CD4-positive, CD25-positive, alpha-beta regulatory T cell (primary cell): ENCODE results near the gene TPX2. TPM values are rescaled to one million over a fixed set of nuclear protein-coding genes. Genes with fewer than 3 reads are reported as not detected.

Experiments used
- ATAC-seq, 2 donors: fragments of 150-1000 bp; cut with Tn5 transposase; one replicate each; pipeline ENCODE4 v1.10.0; 2021; ENCODE audit warnings: low read depth in 2 of 2, moderate number of reproducible peaks in 2 of 2, moderate library complexity in 1 of 2
- DNase-seq, 3 donors: peaks; one replicate each; pipeline versions ENCODE4 v3.0.0 to v3.0.0-alpha.2; 2012 to 2022; ENCODE audit warnings: mixed read lengths in 1 of 3
- H3K27ac ChIP-seq: one replicate; pipeline ENCODE4 v1.7.0; 2013; ENCODE audit warnings: mild to moderate bottlenecking, low read length; ENCODE audit not compliant: insufficient read depth, poor library complexity, severe bottlenecking
- H3K27me3 ChIP-seq: one replicate; pipeline ENCODE4 v1.7.0; 2013; ENCODE audit warnings: low read length; ENCODE audit not compliant: control insufficient read depth, insufficient read depth
- H3K36me3 ChIP-seq: one replicate; pipeline ENCODE4 v1.7.0; 2013; ENCODE audit warnings: mild to moderate bottlenecking, low read length, moderate library complexity; ENCODE audit not compliant: control insufficient read depth, insufficient read depth
- H3K4me1 ChIP-seq: 2 replicates; pipeline ENCODE4 v1.7.0; 2013; ENCODE audit warnings: mild to moderate bottlenecking, low read length; ENCODE audit not compliant: insufficient read depth, control insufficient read depth, poor library complexity, severe bottlenecking
- H3K4me3 ChIP-seq: one replicate; pipeline ENCODE4 v1.7.0; 2013; ENCODE audit warnings: low read depth, mild to moderate bottlenecking, low read length, moderate library complexity
- H3K9me3 ChIP-seq, 2 experiments: 1 replicate in 1 of 2; 2 replicates in 1 of 2; pipeline ENCODE4 v1.7.0; 2013; ENCODE audit warnings: low read length in 2 of 2, mild to moderate bottlenecking in 1 of 2, moderate library complexity in 1 of 2; ENCODE audit not compliant: control insufficient read depth in 2 of 2
- H3K27ac Mint-ChIP-seq, 3 donors: one replicate each; pipeline ENCODE4 v1.8.0; 2020 to 2022; ENCODE audit warnings: mild to moderate bottlenecking in 3 of 3, mixed read lengths in 3 of 3, moderate library complexity in 2 of 3
- H3K27me3 Mint-ChIP-seq: one replicate; pipeline ENCODE4 v1.8.0; 2022; ENCODE audit warnings: mild to moderate bottlenecking, mixed read lengths
- H3K36me3 Mint-ChIP-seq: one replicate; pipeline ENCODE4 v1.8.0; 2020; ENCODE audit warnings: mixed read lengths
- H3K4me1 Mint-ChIP-seq, 4 donors: one replicate each; pipeline ENCODE4 v1.8.0; 2020 to 2022; ENCODE audit warnings: mixed read lengths in 4 of 4, mild to moderate bottlenecking in 1 of 4
- H3K4me3 Mint-ChIP-seq, 4 donors: one replicate each; pipeline ENCODE4 v1.8.0; 2020 to 2022; ENCODE audit warnings: mild to moderate bottlenecking in 4 of 4, mixed read lengths in 4 of 4, moderate library complexity in 3 of 4
- H3K9me3 Mint-ChIP-seq, 7 donors: one replicate each; pipeline ENCODE4 v1.8.0; 2020 to 2022; ENCODE audit warnings: mixed read lengths in 7 of 7, mild to moderate bottlenecking in 3 of 7, moderate library complexity in 2 of 7
- polyA plus RNA-seq, 4 donors: library from polyadenylated mRNA; unstranded; fragments of 300-500 nt; fragmentation: Illumina TruSeq; gene quantifications; one replicate each; pipeline ENCODE4 v1.2.3, GENCODE V29; 2021
- total RNA-seq: library from RNA; stranded (reverse); gene quantifications from one replicate; pipeline ENCODE4 v1.2.3, GENCODE V29; 2022

The TPX2 gene
- total and polyA plus RNA-seq, 5 donors from 2014 or later, result 3.1 to 6.3 (median 4.0) TPM

DNA sequence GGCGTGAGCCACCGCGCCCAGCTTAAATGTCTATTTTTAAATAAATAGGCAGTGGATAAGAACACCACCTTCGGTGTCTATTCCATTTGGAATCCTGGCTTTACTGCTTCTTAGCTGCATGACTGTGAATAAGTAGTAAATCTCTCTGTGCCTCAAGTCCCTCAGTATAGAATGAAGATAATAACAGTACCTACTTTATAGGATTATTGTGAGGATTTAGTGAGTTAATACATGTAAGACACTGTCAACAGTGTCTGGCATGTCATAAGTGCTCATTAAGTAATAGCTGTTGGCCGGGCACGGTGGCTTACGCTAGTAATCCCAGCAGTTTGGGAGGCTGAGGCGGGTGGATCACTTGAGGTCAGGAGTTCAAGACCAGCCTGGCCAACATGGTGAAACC, 10.1 kb downstream of the TPX2 start:
- DNase-seq (no peak), ATAC-seq (no peak)
- H3K36me3 ChIP-seq, result no peaks in the 10 kb centered on the region
- no peaks in the 10 kb centered on the region for H3K27me3 ChIP-seq
- H3K4me1 ChIP-seq, result peaks cover 5% of the 10 kb centered on the region
- H3K4me1 Mint-ChIP-seq, result peaks cover 2 to 42% (median 25%) of the 10 kb centered on the region in 4 donors
- H3K4me3 Mint-ChIP-seq, result no peak overlapping the region
- no peaks in the 10 kb centered on the region for H3K9me3 ChIP-seq
- no peaks in the 10 kb centered on the region for H3K9me3 Mint-ChIP-seq
- H3K27me3 Mint-ChIP-seq, result no peaks in the 10 kb centered on the region
- peaks cover 4% of the 10 kb centered on the region for H3K36me3 Mint-ChIP-seq
- H3K27ac Mint-ChIP-seq, result no peak overlapping the region
- no peak overlapping the region for H3K4me3 ChIP-seq
- H3K27ac ChIP-seq, result no peak overlapping the region

DNA sequence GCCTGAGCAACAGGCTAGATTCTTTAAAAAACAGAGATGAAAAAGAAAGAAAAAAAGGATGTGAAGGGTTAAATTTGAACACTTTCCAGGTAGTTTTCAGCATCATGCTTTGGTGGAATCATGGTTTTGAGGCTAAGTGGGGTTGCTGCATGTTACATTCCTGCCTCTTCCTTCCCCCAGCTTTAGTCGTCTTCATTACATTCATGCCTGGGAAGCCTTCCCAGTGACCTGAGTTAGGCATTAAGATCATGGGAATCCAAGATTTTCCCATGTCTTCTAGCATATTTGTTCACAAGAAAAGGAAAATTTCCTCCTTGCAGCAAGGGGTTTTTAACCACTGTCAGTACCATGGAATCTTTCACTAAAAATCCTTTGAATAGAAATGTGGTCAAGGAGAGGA, 12.0 kb downstream of the TPX2 start:
- Histone ChIP-seq H3K36me3 (no peaks in the 10 kb centered on the region), H3K4me3 (no peak overlapping the region), H3K4me1 (peaks cover 5% of the 10 kb centered on the region), H3K9me3 (no peaks in the 10 kb centered on the region), H3K27ac (no peak overlapping the region), H3K27me3 (no peaks in the 10 kb centered on the region)
- Mint-ChIP-seq H3K4me1 (peaks cover 3 to 39% (median 25%) of the 10 kb centered on the region in 4 donors), H3K36me3 (peaks cover 4% of the 10 kb centered on the region), H3K4me3 (no peak overlapping the region), H3K9me3 (no peaks in the 10 kb centered on the region), H3K27me3 (no peaks in the 10 kb centered on the region), H3K27ac (peak overlapping the region in 2 of 3 donors; percentile 59 to 74)
- ATAC-seq (no peak), DNase-seq (no peak)

DNA sequence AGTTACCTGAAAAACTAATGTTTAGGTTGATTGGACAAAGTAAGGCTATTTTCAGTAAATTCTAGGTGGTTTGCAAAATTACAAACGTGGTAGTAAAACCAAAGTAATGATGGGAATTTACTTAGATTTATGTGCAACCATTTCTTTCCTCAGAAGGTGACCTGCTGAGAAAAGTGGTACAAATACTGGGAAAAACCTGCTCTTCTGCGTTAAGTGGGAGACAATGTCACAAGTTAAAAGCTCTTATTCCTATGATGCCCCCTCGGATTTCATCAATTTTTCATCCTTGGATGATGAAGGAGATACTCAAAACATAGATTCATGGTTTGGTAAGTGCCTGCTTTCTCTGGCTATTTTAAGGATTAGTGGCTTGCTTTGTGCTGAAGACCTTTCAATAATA, 18.2 kb downstream of the TPX2 start:
- Histone ChIP-seq H3K36me3 (no peaks in the 10 kb centered on the region), H3K4me3 (no peak overlapping the region), H3K4me1 (no peaks in the 10 kb centered on the region), H3K9me3 (no peaks in the 10 kb centered on the region), H3K27me3 (no peaks in the 10 kb centered on the region), H3K27ac (no peak overlapping the region)
- no peak for ATAC-seq
- Mint-ChIP-seq H3K4me1 (peaks cover 9 to 42% (median 23%) of the 10 kb centered on the region in 4 donors), H3K9me3 (no peaks in the 10 kb centered on the region), H3K36me3 (no peaks in the 10 kb centered on the region), H3K4me3 (no peak overlapping the region), H3K27ac (no peak overlapping the region), H3K27me3 (no peaks in the 10 kb centered on the region)
- no peak for DNase-seq

DNA sequence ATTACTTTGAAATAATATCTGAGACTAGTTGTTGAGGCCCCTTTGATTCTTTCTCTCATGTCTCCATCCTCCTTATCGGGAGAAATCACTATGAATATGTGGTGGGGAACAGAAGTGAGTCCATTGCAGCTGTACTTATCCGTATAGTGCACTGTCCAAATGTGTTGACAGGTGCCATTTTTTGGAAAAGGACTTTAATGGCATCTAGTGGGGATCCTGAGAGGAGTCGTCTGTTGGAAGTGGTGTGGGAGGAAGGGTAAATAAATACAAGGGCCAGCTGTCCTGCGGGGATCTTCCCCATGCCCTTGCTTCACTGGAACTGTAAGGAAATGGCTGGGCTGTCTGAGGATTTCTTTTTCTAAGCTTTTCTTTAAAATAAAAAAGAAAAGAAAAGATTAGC, 19.4 kb downstream of the TPX2 start:
- H3K4me1 ChIP-seq, result no peaks in the 10 kb centered on the region
- Mint-ChIP-seq H3K27ac (peak overlapping the region in 2 of 3 donors; percentile 1 to 20), H3K9me3 (peaks cover 0 to 1% (median 0%) of the 10 kb centered on the region in 7 donors), H3K27me3 (no peaks in the 10 kb centered on the region), H3K4me1 (peaks cover 9 to 35% (median 18%) of the 10 kb centered on the region in 4 donors), H3K4me3 (no peak overlapping the region), H3K36me3 (no peaks in the 10 kb centered on the region)
- no peak overlapping the region for H3K4me3 ChIP-seq
- H3K27me3 ChIP-seq, result no peaks in the 10 kb centered on the region
- no peaks in the 10 kb centered on the region for H3K36me3 ChIP-seq
- H3K27ac ChIP-seq, result no peak overlapping the region
- DNase-seq (no peak), ATAC-seq (no peak)
- no peaks in the 10 kb centered on the region for H3K9me3 ChIP-seq

DNA sequence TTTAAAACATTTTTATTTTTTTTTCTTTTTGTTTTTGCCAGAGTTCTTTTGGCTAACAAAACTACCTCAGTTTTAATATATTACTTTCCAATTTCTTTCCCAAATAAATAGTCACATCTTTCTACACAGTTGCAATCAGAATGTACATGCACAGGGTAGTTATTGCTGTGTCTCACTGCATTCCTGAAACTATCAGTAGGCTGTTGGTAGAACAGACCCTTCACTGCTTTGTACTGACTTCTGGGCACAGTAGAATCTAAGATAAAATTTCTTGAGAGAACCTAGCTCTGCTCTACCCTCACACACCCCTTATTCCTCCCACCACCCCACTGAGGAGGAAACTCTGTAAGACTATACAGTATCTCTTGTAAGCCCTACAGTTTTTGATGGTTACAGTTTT, 19.9 kb downstream of the TPX2 start:
- Mint-ChIP-seq H3K27ac (peak overlapping the region in 1 of 3 donors; percentile 75), H3K36me3 (no peaks in the 10 kb centered on the region), H3K9me3 (peaks cover 0 to 1% (median 0%) of the 10 kb centered on the region in 7 donors), H3K4me1 (peaks cover 9 to 35% (median 18%) of the 10 kb centered on the region in 4 donors), H3K4me3 (no peak overlapping the region), H3K27me3 (no peaks in the 10 kb centered on the region)
- ATAC-seq (no peak), DNase-seq (no peak)
- Histone ChIP-seq H3K9me3 (no peaks in the 10 kb centered on the region), H3K4me1 (no peaks in the 10 kb centered on the region), H3K27ac (no peak overlapping the region), H3K27me3 (no peaks in the 10 kb centered on the region), H3K36me3 (no peaks in the 10 kb centered on the region), H3K4me3 (no peak overlapping the region)

DNA sequence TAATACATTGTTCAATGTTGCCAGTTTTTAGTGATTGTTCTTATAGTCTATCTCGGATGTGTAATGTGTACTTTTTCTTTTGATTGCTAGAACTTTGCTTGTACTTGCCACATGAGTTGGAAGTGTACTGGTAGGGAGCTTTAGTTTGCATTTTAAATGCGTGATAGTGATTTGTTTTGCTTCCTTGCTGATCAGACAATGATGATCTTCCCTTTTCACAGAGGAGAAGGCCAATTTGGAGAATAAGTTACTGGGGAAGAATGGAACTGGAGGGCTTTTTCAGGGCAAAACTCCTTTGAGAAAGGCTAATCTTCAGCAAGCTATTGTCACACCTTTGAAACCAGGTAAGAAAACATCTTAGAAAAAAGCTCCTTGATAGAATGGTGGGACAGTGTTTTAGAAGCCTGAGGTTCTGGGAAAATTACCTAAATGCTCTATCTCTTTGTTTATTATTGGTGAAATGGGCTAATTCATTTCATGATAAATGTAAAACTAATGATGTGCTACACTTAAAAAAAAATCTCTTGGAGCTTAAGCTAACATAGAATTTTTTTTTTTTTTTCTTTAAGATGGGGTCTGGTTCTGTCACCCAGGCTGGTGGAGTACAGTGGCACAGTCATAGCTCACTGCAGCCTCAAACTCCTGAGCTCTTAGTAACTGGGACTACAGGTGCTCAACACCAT, 20.9 kb downstream of the TPX2 start:
- DNase-seq, result no peak
- no peaks in the 10 kb centered on the region for H3K27me3 Mint-ChIP-seq
- no peak for ATAC-seq
- H3K4me3 ChIP-seq, result no peak overlapping the region
- H3K9me3 ChIP-seq, result no peaks in the 10 kb centered on the region
- H3K27ac ChIP-seq, result no peak overlapping the region
- peaks cover 9 to 35% (median 19%) of the 10 kb centered on the region in 4 donors for H3K4me1 Mint-ChIP-seq
- H3K36me3 Mint-ChIP-seq, result no peaks in the 10 kb centered on the region
- H3K4me3 Mint-ChIP-seq, result no peak overlapping the region
- no peaks in the 10 kb centered on the region for H3K27me3 ChIP-seq
- peaks cover 0 to 1% (median 0%) of the 10 kb centered on the region in 7 donors for H3K9me3 Mint-ChIP-seq
- H3K27ac Mint-ChIP-seq, result peak overlapping the region in 1 of 3 donors; percentile 28
- no peaks in the 10 kb centered on the region for H3K4me1 ChIP-seq
- no peaks in the 10 kb centered on the region for H3K36me3 ChIP-seq

DNA sequence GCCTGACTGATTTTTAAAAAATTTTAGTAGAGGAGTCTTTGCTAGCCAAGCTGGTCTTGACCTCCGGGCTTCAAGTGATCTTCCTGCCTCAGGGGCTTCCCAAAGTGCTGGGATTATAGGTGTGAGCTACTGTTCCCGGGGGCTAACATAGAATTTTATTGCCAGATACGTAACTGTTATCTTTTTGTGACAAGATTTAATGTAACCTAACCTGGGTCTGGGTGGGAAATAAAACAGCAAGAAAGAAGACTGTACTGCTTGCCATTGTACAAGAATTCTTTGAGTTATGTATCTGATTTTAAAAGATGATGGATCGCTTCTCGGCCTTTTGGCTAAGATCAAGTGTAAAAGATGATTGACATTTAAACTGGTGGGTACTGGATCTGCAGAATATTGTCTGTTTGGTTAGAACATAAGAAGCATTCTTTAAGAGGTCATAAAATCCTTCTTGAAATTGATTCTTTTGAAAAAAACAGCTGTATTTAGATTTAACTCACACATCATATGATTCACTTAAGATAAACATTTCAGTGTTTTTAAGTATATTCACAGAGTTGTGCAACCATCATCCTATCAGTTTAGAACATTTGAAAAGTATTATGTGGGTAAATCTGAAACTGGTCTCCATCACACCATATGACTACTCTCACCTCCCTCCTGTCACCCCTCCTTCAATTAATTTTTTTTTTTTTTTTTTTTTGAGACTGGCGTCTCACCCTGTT, 21.6 kb downstream of the TPX2 start:
- no peaks in the 10 kb centered on the region for H3K27me3 Mint-ChIP-seq
- no peak overlapping the region for H3K4me3 Mint-ChIP-seq
- ATAC-seq (no peak), DNase-seq (peak in 1 of 3 donors; percentile 16)
- no peaks in the 10 kb centered on the region for H3K27me3 ChIP-seq
- H3K9me3 ChIP-seq, result no peaks in the 10 kb centered on the region
- H3K9me3 Mint-ChIP-seq, result peaks cover 0 to 2% (median 0%) of the 10 kb centered on the region in 7 donors
- peaks cover 9 to 41% (median 24%) of the 10 kb centered on the region in 4 donors for H3K4me1 Mint-ChIP-seq
- H3K4me3 ChIP-seq, result no peak overlapping the region
- no peak overlapping the region for H3K27ac ChIP-seq
- peak overlapping the region in 1 of 3 donors; percentile 46 for H3K27ac Mint-ChIP-seq
- H3K4me1 ChIP-seq, result no peaks in the 10 kb centered on the region
- no peaks in the 10 kb centered on the region for H3K36me3 ChIP-seq
- H3K36me3 Mint-ChIP-seq, result no peaks in the 10 kb centered on the region
